GM19438 (cell line): Measurements from ENCODE around the gene CPNE5.
A peak's percentile ranks its signal among the peaks of the same experiment; 100 is the strongest.

ENCODE experiments used
- ATAC-seq: cut with Tn5 transposase; IDR thresholded peaks from one replicate; pipeline ENCODE4 v1.9.1; 2021; ENCODE audit warnings: low read depth; ENCODE audit not compliant: unreplicated experiment

Gene CPNE5

DNA sequence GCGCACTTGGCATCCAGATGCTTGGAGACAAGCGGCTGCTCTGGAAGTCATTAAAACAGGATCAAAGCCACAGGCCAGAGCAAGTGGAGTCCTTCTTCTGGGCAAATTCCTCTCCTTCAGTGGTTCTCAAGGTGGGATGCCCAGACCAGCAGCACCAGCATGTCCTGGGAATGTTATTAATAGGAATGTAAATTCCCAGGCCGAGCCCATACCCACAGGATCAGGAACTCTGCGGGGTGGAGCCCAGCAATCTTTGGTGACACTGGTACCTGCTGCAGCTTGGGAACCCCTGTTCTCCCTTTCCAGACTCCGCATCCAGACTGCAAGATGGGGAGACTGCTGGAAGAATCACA lies 44.6 kb downstream of the CPNE5 start:
- ATAC-seq = no peak

- ATAC-seq = no peak
Observed at GRCh38 chr6:36793913-36794712, 45.1 kb downstream of the CPNE5 start.

DNA sequence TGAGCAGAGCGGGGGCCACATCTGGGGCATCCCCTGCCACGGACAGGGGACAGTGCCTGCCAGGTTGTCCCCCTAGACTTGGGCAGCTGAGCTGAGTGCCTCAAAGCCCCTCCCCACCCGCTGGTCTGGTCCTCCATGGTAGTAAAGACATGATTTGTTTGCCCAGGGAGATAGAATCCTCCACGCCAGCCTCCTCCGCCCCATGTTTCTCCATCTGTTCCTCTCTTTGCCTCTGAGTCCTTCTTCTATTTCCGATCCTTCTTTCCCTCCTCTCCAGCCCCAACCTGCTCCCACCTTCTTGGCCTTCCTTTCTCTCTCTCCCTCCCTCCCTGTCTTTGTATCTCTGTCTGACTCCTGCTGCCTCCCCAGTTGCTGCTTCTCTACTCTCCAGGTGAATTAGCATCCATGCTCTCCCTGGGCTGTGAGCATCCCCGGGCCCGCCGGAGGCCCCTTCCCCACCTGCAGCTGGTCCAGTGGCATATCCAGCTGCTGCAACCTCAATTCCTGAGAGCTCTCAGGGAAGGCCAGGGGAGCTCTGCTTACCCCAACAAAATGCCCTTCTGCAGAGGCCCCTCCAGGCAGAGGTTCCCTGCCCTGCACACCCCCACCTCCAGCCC lies 45.8 kb downstream of the CPNE5 start:
- ATAC-seq = no peak

DNA sequence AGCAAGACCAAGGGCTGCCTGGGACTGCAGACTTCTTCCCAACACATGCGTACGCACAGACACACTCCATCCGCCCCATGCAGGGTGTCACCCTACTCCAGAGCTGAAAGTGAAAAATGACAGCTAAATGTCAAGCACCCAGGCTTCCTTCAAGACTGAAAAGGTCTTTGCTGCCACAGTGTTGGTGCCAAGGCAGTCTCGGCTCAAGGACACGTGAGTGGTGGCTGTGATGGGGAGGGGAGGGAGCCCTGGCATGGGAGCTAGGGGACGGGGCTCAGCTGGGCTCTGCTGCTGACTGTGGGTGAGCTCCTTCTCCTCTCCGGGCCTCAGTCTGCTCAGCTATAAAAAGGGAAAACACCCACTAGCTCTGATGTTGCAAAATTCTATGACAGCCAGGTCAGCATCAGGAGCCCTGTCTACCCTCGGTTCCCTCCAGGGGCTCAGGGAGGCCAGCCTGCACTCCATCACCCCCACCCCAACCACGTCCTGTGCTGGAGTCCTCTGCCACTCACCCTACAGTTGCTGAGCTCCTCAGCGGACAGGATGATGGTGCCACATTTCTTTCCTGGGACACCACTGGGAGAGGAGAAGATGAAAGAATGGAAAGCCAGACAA lies 47.6 kb downstream of the CPNE5 start:
- no peak for ATAC-seq

DNA sequence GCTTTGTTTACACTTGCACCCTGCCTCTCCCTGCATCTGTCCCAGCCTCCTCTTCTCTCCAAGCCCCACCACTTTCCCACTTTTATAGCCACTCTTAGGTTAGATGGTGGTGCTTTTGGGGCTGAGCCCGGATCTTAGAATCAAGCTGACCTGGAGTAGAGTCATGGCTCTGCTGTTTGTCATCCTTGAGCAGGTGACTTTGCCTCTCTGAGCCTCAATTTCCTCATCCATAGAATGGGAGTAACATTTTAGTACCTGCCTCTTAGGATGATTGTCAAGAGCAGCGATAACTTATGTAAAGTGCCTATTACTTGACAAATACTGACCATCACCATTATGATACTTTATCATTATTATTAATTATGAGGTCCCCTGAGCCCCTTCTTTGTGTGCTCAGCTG lies 48.2 kb downstream of the CPNE5 start:
- no peak for ATAC-seq

DNA sequence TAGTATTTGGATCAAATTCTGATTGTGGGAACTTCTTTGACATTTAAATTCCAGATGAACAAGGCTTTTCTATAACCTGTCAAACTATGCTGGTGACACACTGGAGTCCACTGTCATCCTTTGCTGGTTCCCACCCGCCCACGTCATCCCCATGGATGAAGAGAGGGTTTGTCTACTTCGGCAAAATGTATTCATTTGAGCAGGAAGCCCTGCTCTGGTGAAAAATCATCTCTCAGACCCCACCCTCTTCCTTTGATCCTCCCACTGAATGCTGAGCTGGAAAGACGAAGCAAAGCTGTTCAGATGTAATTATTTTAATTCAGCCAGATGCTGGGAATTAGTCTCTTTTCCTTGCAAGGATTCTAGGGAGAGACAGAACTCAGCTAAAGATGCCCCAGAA lies 50.5 kb downstream of the CPNE5 start:
- ATAC-seq = no peak

DNA sequence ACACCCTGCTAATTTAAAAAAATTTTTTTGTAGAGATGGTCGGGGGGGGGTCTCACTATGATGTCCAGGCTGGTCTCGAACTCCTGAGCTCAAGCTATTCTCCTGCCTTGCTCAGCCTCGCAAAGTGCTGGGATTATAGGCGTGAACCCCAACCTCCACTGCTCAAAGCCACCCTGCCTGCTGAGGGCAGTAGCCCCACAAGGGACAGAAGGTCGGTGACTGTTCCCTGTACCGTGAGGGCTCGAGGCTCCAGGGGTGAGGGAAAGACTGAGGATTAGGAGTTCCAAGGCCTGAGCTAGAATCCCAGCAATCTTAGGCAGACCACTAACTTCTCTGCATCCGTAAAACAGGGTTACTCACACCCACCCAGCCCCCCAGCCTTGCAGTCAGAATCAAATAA lies 51.1 kb downstream of the CPNE5 start:
- no peak for ATAC-seq

- ATAC-seq = no peak
Observed at GRCh38 chr6:36787210-36787609, 52.0 kb downstream of the CPNE5 start.

- ATAC-seq = no peak
Observed at GRCh38 chr6:36786055-36786675, 53.1 kb downstream of the CPNE5 start.

DNA sequence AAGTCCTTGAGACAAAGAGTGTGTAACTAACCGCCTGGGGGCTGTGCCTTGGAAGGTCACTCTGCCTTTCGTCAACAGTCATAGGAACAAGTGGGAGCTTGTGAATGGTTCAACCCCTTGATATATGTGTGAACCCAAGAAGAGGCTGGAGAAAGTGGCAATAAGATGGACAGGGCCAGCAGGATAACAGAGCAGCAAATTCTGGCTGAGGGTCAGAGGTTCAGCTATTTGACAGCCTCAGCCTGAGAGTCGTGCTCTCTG lies 54.9 kb downstream of the CPNE5 start:
- ATAC-seq = no peak

GRCh38 chr6:36783603-36784375 lies 55.5 kb downstream of the CPNE5 start:
- no peak for ATAC-seq

GRCh38 chr6:36781669-36782068 lies 57.6 kb downstream of the CPNE5 start:
- ATAC-seq = peak; percentile 64

- ATAC-seq = no peak
Observed at GRCh38 chr6:36780442-36781177, 58.6 kb downstream of the CPNE5 start.

DNA sequence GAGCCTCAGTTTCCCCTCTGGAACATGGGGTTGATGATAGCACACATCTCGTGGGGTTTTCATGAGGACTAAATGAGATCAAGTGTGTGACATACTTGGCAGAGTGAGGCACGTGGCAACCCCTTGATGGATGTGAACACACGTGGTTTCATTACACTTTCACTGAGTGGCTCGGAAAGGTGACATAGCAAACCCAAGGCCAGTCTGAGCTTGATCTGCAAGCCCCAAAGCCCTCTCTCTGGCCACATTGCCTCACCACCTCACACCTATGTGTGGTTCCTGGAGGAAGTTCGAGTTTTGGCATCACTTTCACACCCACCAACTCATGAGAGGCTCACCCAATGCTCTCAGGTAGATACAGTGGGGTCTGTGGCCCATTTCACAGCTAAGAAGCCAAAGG lies 60.0 kb downstream of the CPNE5 start:
- ATAC-seq = no peak

DNA sequence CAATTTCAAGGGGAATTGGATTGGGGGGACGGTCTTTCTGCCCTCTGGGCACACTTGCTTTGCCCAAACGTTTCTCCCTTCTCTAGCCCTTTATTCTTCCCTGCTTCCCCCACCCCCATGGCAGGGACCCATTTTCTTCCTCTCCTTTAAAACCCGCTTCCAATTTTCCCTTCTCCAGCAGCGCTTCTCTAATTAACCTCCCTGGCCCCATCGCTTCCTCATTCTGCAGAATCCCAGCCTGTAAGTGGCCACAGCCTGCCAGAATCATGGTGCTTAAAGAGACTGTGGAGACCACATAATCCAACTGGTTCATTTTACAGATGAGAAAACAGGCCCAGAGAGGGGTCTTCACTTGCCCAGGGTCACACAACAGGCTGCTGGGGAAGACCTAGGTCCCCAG lies 61.4 kb downstream of the CPNE5 start:
- no peak for ATAC-seq

GRCh38 chr6:36776167-36776566 lies 63.1 kb downstream of the CPNE5 start:
- no peak for ATAC-seq

GRCh38 chr6:36774331-36774730 lies 64.9 kb downstream of the CPNE5 start:
- no peak for ATAC-seq

GRCh38 chr6:36772397-36772796 lies 66.8 kb downstream of the CPNE5 start:
- no peak for ATAC-seq

DNA sequence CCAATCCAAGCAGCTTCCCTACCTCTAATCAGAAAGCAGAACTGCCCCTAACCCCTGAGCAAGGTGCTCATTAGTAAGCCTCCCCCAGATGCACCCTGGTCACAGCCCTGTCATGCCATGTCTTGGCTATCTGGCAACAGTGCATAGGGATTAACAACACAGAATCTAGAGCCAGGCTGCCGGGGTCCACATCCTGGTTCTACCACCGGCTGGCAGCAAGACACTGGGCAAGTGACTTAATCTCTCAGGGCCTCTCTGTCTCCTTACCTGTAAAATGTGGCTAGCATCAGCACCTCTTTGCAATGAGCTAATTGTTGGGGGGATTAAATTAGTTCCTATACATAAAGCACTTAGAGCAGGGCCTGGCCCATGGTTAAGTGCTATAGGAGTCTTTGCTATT lies 68.1 kb downstream of the CPNE5 start:
- no peak for ATAC-seq

GRCh38 chr6:36769676-36770499 lies 69.4 kb downstream of the CPNE5 start:
- ATAC-seq = no peak
